ENCODE data around the gene PKNOX1.
"Not testable (repeated sequence)": the region's sequence is repeated elsewhere in the genome, so short reads cannot be mapped to it uniquely, and the experiment has no call there.

PKNOX1 gene

DNA sequence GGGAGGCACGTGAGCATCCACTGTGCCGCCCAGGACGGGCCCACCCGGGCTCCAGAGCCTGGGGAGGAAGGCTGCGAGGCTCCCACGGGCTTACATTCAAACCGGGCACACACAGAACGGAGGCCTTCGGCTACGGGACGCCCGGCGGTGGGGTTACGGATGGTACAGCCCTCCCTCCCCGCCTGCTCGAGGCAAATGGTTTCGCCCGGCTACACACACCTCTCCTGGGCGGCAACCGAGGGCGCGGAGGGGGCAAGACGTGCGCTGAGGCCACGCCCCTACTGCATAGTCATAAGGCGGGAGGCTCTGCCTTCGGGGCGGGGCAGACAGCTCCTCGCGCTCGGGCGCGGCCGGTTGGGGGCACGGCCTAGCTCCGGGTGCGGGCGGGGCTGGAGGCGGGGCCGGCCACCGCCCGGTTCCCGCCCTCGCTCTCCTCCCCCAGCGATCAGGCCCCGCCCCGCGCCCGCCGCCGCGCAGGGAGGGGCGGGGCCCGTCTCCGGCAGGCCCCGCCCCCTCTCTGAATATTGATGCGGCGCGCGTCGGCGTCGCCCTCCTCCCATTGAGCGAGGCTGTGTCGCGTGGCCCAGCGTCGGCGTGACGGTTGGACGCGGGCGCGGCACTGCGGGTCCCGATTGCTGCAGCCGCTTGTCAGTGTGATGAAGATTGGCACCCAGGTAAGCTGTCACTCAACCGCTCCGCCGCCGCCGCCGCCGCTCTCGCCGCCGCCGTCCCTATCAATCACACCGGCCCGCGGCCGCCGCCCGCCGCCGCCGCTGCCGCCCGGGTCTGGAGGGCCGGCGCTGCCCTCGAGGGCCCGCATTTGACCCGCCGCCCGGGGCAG is at the start of gene PKNOX1:
Gene PKNOX1, plus strand, starts transcription at position 572 of the 841 bp plus-strand sequence. CDS start 29,820 bp downstream, outside the sequence.
- DNase-seq, result peak; percentile 97

GRCh38 chr21:42925114-42925926 is 49.0 kb upstream of the PKNOX1 start, which contains the start of gene ERVH48-1:
ERVH48-1 (minus strand) TSS chr21:42925630; CDS start chr21:42919006, 6,624 bp downstream.
- no peak for DNase-seq

DNA sequence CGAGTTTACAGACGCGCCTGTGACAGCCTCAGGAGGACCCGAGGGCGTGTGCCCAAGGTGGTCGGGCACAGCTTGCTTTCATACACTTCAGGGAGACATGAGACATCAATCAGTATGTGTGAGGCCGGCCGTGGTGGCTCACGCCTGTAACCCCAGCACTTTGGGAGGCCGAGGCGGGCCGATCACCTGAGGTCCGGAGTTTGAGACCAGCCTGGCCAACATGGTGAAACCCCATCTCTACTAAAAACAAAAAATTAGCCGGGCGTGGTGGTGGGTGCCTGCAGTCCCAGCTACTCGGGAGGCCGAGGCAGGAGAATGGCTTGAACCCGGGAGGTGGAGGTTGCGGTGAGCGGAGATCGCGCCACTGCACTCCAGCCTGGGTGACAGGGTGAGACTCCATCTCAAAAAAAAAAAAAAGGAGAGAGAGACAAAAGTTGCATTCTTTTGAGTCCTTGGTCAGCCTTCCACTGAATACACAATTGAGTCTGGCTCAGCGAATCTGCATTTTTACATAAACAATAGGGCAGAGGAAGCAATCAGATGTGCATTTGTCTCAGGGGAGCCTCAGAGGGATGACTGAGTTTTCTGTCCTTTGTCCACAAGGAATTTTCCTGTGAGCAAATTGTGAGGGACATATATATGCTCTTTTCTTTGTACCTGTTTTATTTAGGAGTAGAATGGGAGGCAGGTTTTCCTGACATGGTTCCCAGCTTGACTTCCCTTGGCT is 46.7 kb upstream of the PKNOX1 start:
- not testable (repeated sequence) for DNase-seq

DNA sequence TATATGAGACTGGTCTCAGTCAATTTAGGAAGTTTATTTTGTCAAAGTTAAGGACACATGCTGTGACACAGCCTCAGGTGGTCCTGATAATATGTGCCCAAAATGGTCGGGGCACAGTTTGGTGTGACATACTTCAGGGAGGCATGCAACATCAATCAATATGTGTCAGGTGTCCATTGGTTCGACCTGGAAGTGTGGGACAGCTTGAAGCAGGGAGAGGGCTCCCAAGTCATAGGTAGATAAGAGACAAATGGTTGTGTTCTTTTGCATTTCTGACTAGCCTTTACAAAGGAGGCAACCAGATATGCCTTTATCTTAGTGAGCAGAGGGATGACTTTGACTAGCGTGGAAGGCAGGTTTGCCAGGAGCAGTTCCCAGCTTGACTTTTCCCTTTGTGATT is 44.4 kb upstream of the PKNOX1 start:
- no peak for DNase-seq

DNA sequence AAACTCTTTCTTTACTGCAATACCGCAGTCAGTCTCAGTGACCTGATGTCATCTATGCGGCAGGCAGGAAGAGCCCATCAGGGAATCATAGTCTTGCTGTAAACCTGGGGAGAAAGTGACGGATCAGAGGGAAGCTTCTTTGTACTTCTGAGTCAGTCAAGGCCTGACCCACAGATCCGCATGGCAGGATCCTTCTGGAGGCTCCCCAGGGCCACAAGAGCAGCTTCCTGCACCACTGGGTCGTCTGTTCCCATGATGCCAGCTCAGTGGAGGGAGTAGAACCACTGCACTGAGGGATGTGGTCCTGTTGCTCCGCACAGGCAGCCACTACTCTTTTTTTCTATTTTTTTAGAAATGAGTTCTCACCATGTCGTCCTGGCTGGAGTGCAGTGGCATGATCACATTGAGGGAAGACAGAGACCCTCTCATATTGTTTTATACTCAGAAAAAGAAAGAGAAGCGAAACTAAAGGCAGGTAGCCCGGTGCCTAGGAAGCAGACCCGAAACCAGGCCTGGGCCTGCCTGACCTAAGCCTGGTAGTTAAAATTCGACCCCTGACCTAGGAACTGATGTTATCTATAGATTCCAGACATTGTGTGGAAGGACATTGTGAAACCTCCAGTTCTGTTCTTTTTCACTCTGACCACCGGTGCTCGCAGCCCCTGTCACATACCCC is 42.7 kb upstream of the PKNOX1 start:
- DNase-seq, result no peak

GRCh38 chr21:42932378-42933136 is 41.8 kb upstream of the PKNOX1 start:
- not testable (repeated sequence) for DNase-seq

DNA sequence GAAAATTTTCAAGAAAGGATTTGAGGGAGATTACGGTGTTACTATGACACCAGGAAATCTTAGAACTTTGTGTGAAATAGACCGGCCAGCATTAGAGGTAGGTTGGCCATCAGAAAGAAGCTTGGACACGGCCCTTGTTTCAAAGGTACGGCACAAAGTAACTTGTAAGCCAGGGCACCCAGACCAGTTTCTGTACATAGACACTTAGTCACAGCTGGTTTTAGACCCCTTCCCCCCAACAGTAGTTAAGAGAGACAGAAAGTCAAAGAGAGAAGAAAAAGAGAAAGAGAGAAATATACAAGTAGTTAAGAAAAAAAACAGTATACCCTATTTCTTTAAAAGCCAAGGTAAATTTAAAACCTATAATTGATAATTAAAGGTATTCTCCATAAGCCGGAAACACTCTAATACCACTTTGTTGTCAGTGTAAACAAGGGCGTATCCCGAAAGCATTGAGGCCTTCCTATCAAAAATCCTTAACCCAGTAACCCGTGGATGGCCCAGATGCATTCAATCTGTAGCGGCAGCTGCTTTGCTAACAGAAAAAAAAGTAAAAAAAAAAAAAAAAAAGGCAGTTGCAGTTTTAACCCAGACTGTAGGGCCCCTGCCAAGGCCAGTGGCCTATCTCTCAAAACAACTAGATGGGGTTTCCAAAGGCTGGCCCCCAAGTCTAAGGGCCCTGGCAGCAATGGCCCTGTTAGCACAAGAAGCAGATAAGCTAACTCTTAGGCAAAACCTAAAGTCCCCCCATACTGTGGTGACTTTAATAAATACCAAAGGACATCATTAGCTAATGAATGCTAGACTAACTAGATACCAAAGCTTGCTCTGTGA is 41.0 kb upstream of the PKNOX1 start:
- DNase-seq, result not testable (repeated sequence)

GRCh38 chr21:42933973-42934372 is 40.4 kb upstream of the PKNOX1 start:
- not testable (repeated sequence) for DNase-seq

- DNase-seq, result not testable (repeated sequence)
Observed at GRCh38 chr21:42936360-42936759, 38.0 kb upstream of the PKNOX1 start.

GRCh38 chr21:42937034-42937940 is 37.1 kb upstream of the PKNOX1 start:
- DNase-seq, result not testable (repeated sequence)

- no peak for DNase-seq
Observed at GRCh38 chr21:42937960-42938605, 36.3 kb upstream of the PKNOX1 start.

GRCh38 chr21:42938606-42938995 is 35.8 kb upstream of the PKNOX1 start:
- not testable (repeated sequence) for DNase-seq

- peak; percentile 63 for DNase-seq
Observed at GRCh38 chr21:42939582-42940413, 34.6 kb upstream of the PKNOX1 start.

DNA sequence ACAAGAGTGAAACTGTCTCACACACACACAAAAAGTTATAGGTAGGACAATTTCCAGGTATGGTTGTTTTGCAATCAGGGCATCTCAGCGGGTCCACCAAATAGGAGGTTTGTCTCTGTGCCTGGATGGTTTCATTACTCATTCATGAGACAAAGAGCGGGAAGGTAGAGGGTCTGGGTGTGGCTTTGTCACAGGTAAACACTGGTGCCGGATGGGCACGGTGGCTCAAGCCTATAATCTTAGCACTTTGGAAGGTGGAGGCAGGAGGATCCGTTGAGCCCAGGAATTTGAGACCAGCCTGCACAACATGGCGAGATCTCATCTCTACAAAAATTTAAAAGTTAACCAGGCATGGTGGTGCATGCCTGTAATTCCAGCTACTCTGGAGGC is 32.7 kb upstream of the PKNOX1 start:
- DNase-seq, result no peak

DNA sequence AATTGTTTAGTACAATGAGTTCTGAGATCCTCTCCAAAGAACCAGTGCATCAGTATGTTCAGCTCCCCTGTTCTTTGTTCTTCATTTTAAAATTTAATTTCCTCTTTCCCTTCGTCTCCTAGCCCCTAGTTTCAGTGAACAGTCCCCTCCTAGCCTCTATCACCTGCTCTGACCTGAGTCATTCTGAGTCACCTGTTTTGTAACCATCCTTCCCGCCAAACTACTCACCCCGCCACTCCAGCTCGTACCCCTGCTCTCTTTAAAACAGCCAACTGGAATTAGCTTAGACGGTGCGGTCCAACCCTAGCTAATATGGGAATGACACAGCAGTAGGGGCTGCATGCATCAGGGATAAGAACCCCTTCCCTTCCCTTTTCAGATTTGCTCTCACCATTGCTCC is 32.1 kb upstream of the PKNOX1 start:
- DNase-seq, result no peak

DNA sequence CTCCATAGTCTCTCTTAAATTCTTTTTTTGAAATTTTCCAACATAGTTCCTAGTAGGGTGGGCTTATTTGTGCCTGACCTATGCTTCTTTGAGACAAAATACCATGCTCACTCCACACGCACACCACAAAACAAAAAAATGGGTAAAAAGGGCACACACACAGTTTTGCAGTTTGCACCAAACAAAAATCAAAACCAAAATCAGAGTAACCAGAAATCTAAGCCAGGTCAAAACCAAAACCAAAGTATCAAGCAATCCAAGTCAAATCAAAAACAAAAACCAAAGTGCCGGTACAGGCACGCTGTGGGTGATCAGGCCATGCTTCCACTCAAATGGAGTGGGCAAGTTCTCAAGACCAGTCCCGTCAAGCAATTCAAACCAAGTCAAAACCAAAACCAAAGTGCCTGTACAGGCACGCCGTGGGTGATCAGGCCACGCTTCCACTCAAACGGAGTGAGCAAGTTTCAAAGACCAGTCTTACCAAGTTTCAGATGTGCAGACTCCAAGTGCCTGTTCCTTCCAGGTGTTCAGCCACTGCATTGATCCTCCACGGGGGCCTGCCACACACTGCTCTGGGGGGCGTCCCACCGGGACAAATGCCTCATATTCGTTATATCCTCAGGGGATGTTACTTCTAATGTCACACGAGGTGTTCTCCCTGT is 25.1 kb upstream of the PKNOX1 start:
- not testable (repeated sequence) for DNase-seq

GRCh38 chr21:42951193-42951592 is 23.2 kb upstream of the PKNOX1 start:
- not testable (repeated sequence) for DNase-seq

All from T1000 (cell line).